WTC11 (cell line): ENCODE data around the gene SMIM5. TPM values are rescaled to one million over a fixed set of nuclear protein-coding genes. Genes with fewer than 3 reads are reported as not detected.

Experiments
- ATAC-seq: fragments of 200-7000 bp; cut with Tn5 transposase; 2 replicates; pipeline ENCODE4 v1.10.0; 2021; ENCODE audit warnings: mild to moderate bottlenecking, moderate library complexity
- CTCF ChIA-PET: fragments of 300-600 bp; sonication (Branson Sonifier 250); formaldehyde crosslinking; loops from one replicate; lab custom pipeline; 2021; ENCODE audit warnings: antibody characterized with exemption; lab: Charles Lee
- POLR2A ChIA-PET: fragments of 350-600 bp; sonication (Branson Sonifier 250); formaldehyde crosslinking; loops from one replicate; lab custom pipeline; 2021; ENCODE audit warnings: antibody characterized with exemption; lab: Charles Lee
- DNase-seq: peaks from one replicate; pipeline ENCODE4 v3.0.0; 2021; ENCODE audit warnings: low spot score
- H3K27ac Mint-ChIP-seq: 2 replicates; pipeline ENCODE4 v1.8.0; 2021; ENCODE audit warnings: mixed read lengths
- H3K27me3 Mint-ChIP-seq: 2 replicates; pipeline ENCODE4 v1.8.0; 2021; ENCODE audit warnings: low read depth, mild to moderate bottlenecking, moderate library complexity, mixed read lengths
- H3K36me3 Mint-ChIP-seq: 2 replicates; pipeline ENCODE4 v1.8.0; 2021; ENCODE audit warnings: mixed read lengths
- H3K4me1 Mint-ChIP-seq: 2 replicates; pipeline ENCODE4 v1.8.0; 2022; ENCODE audit warnings: mixed read lengths
- H3K4me3 Mint-ChIP-seq: 2 replicates; pipeline ENCODE4 v1.8.0; 2021; ENCODE audit warnings: mild to moderate bottlenecking, moderate library complexity, mixed read lengths
- H3K9me3 Mint-ChIP-seq: 2 replicates; pipeline ENCODE4 v1.8.0; 2021; ENCODE audit warnings: mixed read lengths
- CDX4 ChIP-seq: fragments of 250-450 bp; sonication (Bioruptor Pico); IDR thresholded peaks from 2 replicates; pipeline ENCODE4 v1.9.0; 2021; ENCODE audit warnings: moderate library complexity, mild to moderate bottlenecking, inconsistent platforms, borderline replicate concordance
- CREB1 ChIP-seq: sonication (generic); formaldehyde crosslinking; IDR thresholded peaks from 2 replicates; pipeline ENCODE4 v1.8.0; 2023; ENCODE audit warnings: mild to moderate bottlenecking, missing genetic modification reagents
- ELF4 ChIP-seq: sonication (generic); formaldehyde crosslinking; IDR thresholded peaks from 2 replicates; pipeline ENCODE4 v1.8.1; 2022; ENCODE audit warnings: low read depth, mild to moderate bottlenecking, moderate library complexity, missing genetic modification reagents
- IRF2 ChIP-seq: sonication (generic); formaldehyde crosslinking; IDR thresholded peaks from 2 replicates; pipeline ENCODE4 v1.8.0; 2022; ENCODE audit warnings: low read depth, missing genetic modification reagents, borderline replicate concordance
- JAZF1 ChIP-seq: fragments of 250-450 bp; sonication (Bioruptor Pico); IDR thresholded peaks from 2 replicates; pipeline ENCODE4 v1.9.0; 2021; ENCODE audit warnings: moderate library complexity, mild to moderate bottlenecking, inconsistent platforms
- OVOL2 ChIP-seq: fragments of 250-450 bp; sonication (Bioruptor Pico); IDR thresholded peaks from 2 replicates; pipeline ENCODE4 v1.9.0; 2021; ENCODE audit warnings: mild to moderate bottlenecking, borderline replicate concordance
- SOX15 ChIP-seq: fragments of 250-450 bp; sonication (Bioruptor Pico); IDR thresholded peaks from 2 replicates; pipeline ENCODE4 v1.9.0; 2021; ENCODE audit warnings: mild to moderate bottlenecking
- TEAD4 ChIP-seq: sonication (generic); formaldehyde crosslinking; IDR thresholded peaks from 2 replicates; pipeline ENCODE4 v1.8.0; 2022; ENCODE audit warnings: mild to moderate bottlenecking, missing genetic modification reagents
- ZNF121 ChIP-seq: sonication (generic); formaldehyde crosslinking; IDR thresholded peaks from 2 replicates; pipeline ENCODE4 v1.8.0; 2023; ENCODE audit warnings: missing genetic modification reagents
- ZNF396 ChIP-seq: fragments of 250-450 bp; sonication (Bioruptor Pico); IDR thresholded peaks from 2 replicates; pipeline ENCODE4 v1.8.0; 2021; ENCODE audit warnings: mild to moderate bottlenecking, moderate library complexity, borderline replicate concordance
- ZNF532 ChIP-seq: fragments of 250-450 bp; sonication (Bioruptor Pico); IDR thresholded peaks from 2 replicates; pipeline ENCODE4 v1.9.0; 2021; ENCODE audit warnings: mild to moderate bottlenecking, borderline replicate concordance
- ZNF671 ChIP-seq: fragments of 250-450 bp; sonication (Bioruptor Pico); IDR thresholded peaks from 2 replicates; pipeline ENCODE4 v1.8.0; 2021; ENCODE audit warnings: mild to moderate bottlenecking
- total RNA-seq: library from RNA; stranded (reverse); gene quantifications from 3 replicates; pipeline ENCODE4 v1.2.3, GENCODE V29; 2021
- TF ChIP-seq, protein P1 (sequence below): sonication (generic); formaldehyde crosslinking; conservative IDR thresholded peaks from 2 replicates; pipeline ENCODE4 v1.8.1; 2023; ENCODE audit warnings: mild to moderate bottlenecking, low read depth, missing genetic modification reagents, moderate library complexity
- TF ChIP-seq, protein P2 (sequence below): fragments of 250-450 bp; sonication (Bioruptor Pico); conservative IDR thresholded peaks from 2 replicates; pipeline ENCODE4 v1.9.0; 2021; ENCODE audit warnings: mild to moderate bottlenecking
- TF ChIP-seq, protein P3 (sequence below): sonication (generic); formaldehyde crosslinking; IDR thresholded peaks from 2 replicates; pipeline ENCODE4 v1.8.1; 2023; ENCODE audit warnings: mild to moderate bottlenecking, missing genetic modification reagents, borderline replicate concordance
- TF ChIP-seq, protein P4 (sequence below): sonication (generic); formaldehyde crosslinking; IDR thresholded peaks from 2 replicates; pipeline ENCODE4 v1.8.0; 2022; ENCODE audit warnings: mild to moderate bottlenecking, missing genetic modification reagents

The SMIM5 gene
- total RNA-seq, 1 experiment from 2014 or later: not detected

GRCh38 chr17:75649687-75650086, 16.5 kb downstream of the SMIM5 start (continued):
- TF ChIP-seq, protein P1, sequence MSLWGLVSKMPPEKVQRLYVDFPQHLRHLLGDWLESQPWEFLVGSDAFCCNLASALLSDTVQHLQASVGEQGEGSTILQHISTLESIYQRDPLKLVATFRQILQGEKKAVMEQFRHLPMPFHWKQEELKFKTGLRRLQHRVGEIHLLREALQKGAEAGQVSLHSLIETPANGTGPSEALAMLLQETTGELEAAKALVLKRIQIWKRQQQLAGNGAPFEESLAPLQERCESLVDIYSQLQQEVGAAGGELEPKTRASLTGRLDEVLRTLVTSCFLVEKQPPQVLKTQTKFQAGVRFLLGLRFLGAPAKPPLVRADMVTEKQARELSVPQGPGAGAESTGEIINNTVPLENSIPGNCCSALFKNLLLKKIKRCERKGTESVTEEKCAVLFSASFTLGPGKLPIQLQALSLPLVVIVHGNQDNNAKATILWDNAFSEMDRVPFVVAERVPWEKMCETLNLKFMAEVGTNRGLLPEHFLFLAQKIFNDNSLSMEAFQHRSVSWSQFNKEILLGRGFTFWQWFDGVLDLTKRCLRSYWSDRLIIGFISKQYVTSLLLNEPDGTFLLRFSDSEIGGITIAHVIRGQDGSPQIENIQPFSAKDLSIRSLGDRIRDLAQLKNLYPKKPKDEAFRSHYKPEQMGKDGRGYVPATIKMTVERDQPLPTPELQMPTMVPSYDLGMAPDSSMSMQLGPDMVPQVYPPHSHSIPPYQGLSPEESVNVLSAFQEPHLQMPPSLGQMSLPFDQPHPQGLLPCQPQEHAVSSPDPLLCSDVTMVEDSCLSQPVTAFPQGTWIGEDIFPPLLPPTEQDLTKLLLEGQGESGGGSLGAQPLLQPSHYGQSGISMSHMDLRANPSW (CRISPR knock-in tag): no peak
- TF ChIP-seq TEAD4 (CRISPR knock-in tag): no peak
- no peak for TF ChIP-seq ZNF671 (CRISPR knock-in tag)
- no peak for TF ChIP-seq ELF4 (CRISPR knock-in tag)
- TF ChIP-seq CREB1: no peak

DNA sequence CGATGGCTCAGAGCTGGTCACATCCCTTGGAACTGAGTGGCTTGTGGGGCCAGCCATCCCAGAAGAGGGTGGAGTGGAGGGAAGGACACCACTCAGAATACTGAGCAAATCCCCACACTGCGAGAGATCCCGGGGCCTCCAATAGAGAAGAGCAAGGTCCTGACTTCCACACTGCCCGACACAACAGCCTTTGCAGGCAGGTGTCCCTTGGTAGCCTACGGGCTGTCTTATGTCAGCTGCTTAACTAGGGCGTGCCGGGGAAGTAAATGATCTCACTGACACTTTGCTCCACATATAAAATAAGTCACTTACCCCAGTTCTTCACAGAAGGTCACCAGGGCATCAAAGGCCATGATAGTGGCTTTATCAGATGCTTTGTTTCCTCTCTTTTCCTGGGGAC, 17.6 kb downstream of the SMIM5 start:
- no peak for DNase-seq
- Mint-ChIP-seq H3K4me3 (no peak overlapping the region), H3K4me1 (no peaks in the 10 kb centered on the region)
- TF ChIP-seq ZNF396 (CRISPR knock-in tag) (no peak), JAZF1 (CRISPR knock-in tag) (no peak), ZNF121 (CRISPR knock-in tag) (no peak), OVOL2 (CRISPR knock-in tag) (no peak), IRF2 (CRISPR knock-in tag) (no peak), CDX4 (CRISPR knock-in tag) (no peak), SOX15 (CRISPR knock-in tag) (no peak), ZNF532 (CRISPR knock-in tag) (no peak), ELF4 (CRISPR knock-in tag) (no peak)
- TF ChIP-seq, protein P2, sequence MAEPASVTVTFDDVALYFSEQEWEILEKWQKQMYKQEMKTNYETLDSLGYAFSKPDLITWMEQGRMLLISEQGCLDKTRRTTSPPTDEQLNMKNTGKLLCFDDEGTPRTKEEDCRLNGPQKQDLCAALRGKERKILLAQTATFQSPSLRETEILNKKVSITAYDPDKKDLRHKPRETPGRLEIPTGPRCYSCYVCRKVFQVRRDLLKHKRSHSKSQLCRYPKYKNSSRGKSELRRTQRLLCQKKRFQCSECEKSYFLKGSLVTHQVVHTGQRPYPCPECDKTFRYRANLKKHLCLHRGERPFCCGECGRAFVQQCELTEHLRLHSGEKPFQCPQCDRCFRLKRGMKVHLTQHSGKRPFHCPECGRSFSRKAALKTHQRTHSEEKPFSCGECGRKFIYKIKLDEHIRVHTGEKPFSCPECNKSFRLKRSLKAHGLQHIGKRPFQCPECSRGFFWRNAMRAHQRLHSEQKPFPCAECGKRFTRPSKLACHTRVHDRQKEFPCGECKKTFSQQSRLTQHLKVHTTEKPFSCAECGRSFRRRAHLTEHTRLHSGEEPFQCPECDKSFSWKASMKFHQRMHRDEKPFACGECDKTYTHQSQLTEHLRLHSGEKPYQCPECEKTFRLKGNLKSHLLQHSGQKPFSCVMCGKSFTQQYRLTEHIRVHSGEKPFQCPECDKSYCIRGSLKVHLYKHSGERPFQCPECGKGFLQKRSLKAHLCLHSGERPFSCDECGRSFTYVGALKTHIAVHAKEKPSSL (CRISPR knock-in tag): no peak
- TF ChIP-seq, protein P3, sequence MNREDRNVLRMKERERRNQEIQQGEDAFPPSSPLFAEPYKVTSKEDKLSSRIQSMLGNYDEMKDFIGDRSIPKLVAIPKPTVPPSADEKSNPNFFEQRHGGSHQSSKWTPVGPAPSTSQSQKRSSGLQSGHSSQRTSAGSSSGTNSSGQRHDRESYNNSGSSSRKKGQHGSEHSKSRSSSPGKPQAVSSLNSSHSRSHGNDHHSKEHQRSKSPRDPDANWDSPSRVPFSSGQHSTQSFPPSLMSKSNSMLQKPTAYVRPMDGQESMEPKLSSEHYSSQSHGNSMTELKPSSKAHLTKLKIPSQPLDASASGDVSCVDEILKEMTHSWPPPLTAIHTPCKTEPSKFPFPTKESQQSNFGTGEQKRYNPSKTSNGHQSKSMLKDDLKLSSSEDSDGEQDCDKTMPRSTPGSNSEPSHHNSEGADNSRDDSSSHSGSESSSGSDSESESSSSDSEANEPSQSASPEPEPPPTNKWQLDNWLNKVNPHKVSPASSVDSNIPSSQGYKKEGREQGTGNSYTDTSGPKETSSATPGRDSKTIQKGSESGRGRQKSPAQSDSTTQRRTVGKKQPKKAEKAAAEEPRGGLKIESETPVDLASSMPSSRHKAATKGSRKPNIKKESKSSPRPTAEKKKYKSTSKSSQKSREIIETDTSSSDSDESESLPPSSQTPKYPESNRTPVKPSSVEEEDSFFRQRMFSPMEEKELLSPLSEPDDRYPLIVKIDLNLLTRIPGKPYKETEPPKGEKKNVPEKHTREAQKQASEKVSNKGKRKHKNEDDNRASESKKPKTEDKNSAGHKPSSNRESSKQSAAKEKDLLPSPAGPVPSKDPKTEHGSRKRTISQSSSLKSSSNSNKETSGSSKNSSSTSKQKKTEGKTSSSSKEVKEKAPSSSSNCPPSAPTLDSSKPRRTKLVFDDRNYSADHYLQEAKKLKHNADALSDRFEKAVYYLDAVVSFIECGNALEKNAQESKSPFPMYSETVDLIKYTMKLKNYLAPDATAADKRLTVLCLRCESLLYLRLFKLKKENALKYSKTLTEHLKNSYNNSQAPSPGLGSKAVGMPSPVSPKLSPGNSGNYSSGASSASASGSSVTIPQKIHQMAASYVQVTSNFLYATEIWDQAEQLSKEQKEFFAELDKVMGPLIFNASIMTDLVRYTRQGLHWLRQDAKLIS (CRISPR knock-in tag): no peak
- TF ChIP-seq, protein P4, sequence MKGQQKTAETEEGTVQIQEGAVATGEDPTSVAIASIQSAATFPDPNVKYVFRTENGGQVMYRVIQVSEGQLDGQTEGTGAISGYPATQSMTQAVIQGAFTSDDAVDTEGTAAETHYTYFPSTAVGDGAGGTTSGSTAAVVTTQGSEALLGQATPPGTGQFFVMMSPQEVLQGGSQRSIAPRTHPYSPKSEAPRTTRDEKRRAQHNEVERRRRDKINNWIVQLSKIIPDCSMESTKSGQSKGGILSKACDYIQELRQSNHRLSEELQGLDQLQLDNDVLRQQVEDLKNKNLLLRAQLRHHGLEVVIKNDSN (CRISPR knock-in tag): no peak
- TF ChIP-seq, all 79 proteins: peak for 0
- POLR2A ChIA-PET: no interaction called here
- H3K27me3 Mint-ChIP-seq: no peaks in the 10 kb centered on the region
- no peak overlapping the region for H3K27ac Mint-ChIP-seq
- no peak for ATAC-seq
- CTCF ChIA-PET: interaction anchor here (0.8 to 22.8 kb wide), 6 partner anchors 8 to 103 kb away, joined by 4 to 456 read pairs (median 34); partner anchors contain the start of gene SMIM5
- peaks cover 24% of the 10 kb centered on the region for H3K36me3 Mint-ChIP-seq
- no peaks in the 10 kb centered on the region for H3K9me3 Mint-ChIP-seq
